GM12865 (cell line): ENCODE measurements around the gene LRRC4C.
"Not testable (repeated sequence)": the region's sequence is repeated elsewhere in the genome, so short reads cannot be mapped to it uniquely, and the experiment has no call there.

Source experiments
- DNase-seq: peaks from one replicate; pipeline ENCODE4 v3.0.0; 2010; ENCODE audit warnings: low read depth
- H3K4me3 ChIP-seq: 2 replicates; pipeline ENCODE4 v1.5.1; 2011; ENCODE audit warnings: mild to moderate bottlenecking, low read depth, low read length, control low read depth
- CTCF ChIP-seq: IDR thresholded peaks from 2 replicates; pipeline ENCODE4 v1.5.1; 2011; ENCODE audit warnings: low read length, control low read depth, low read depth, inconsistent platforms; ENCODE audit not compliant: insufficient read depth; ENCODE audit errors: missing control alignments

The LRRC4C gene

GRCh38 chr11:40203606-40204005, 1255.8 kb downstream of the LRRC4C start:
- no peak for DNase-seq
- TF ChIP-seq CTCF: no peak
- no peak overlapping the region for H3K4me3 ChIP-seq

GRCh38 chr11:40202589-40203270, 1256.7 kb downstream of the LRRC4C start:
- no peak overlapping the region for H3K4me3 ChIP-seq
- no peak for TF ChIP-seq CTCF
- DNase-seq: no peak

GRCh38 chr11:40192590-40192989, 1266.9 kb downstream of the LRRC4C start:
- not testable (repeated sequence) for H3K4me3 ChIP-seq, DNase-seq

- TF ChIP-seq CTCF: no peak
- no peak overlapping the region for H3K4me3 ChIP-seq
- no peak for DNase-seq
Observed at GRCh38 chr11:40190294-40190693, 1269.2 kb downstream of the LRRC4C start.

GRCh38 chr11:40188848-40189247, 1270.6 kb downstream of the LRRC4C start:
- no peak for TF ChIP-seq CTCF

GRCh38 chr11:40187295-40187694, 1272.2 kb downstream of the LRRC4C start:
- no peak for DNase-seq
- no peak overlapping the region for H3K4me3 ChIP-seq
- TF ChIP-seq CTCF: no peak

More at GRCh38 chr11:40188848-40189247, 1270.6 kb downstream of the LRRC4C start:
- DNase-seq: no peak
- no peak overlapping the region for H3K4me3 ChIP-seq

- no peak for TF ChIP-seq CTCF
- no peak overlapping the region for H3K4me3 ChIP-seq
- DNase-seq: no peak
Observed at GRCh38 chr11:40186437-40187263, 1272.8 kb downstream of the LRRC4C start.
